Measurements from ENCODE around the gene CCDC158.
"Not testable (repeated sequence)": the region's sequence is repeated elsewhere in the genome, so short reads cannot be mapped to it uniquely, and the experiment has no call there.

Gene CCDC158

DNA sequence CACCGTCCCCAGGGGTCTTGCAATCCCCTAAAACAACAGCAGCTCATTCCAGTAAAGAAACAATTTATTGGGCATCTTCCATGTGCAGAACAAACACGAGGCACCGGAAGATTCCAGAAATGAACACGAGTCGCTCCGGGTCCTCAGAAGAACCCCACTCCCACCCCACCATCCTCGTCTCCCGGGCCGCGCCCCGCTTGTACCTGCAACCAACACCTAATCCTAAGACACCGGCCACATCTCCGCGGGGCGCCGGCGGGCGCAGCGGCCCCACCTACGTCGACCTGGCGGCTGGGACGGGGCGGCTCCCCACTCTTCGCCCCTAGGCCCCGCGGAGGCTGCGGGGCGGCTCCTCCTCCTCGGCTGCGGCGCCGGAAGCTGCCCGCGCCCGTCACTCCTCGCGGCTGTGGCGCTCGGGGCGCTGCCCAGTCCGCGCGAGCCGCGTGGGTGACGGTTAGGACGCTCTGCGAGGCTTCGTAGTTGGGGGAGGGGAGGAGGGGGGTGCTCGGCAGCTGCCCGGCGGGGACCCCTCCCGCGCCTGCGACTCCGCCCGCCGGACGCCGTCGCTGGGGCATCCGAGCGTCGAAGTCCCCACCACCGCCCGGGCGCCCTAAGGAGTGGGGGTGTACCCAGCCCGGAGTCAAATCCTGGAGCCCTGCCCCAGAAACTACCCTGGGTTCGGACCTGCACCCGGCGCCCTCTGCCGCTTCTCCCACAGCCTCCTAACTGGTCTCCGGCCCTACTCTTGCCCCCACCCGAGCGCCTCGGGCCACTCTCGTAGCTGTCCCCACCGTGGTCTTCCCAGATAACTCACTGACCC lies at the start of gene CCDC158:
Gene CCDC158 (minus strand): TSS at position 380 of the 820 bp plus-strand sequence. CDS start 17,934 bp downstream, outside the sequence.
- no peak for DNase-seq (ENCODE audit: low read depth in 1 of 2, low spot score in 1 of 2)

- no peak for DNase-seq (ENCODE audit: low read depth in 1 of 2, low spot score in 1 of 2)
Observed at GRCh38 chr4:76470532-76470931, 49.6 kb upstream of the CCDC158 start.

DNA sequence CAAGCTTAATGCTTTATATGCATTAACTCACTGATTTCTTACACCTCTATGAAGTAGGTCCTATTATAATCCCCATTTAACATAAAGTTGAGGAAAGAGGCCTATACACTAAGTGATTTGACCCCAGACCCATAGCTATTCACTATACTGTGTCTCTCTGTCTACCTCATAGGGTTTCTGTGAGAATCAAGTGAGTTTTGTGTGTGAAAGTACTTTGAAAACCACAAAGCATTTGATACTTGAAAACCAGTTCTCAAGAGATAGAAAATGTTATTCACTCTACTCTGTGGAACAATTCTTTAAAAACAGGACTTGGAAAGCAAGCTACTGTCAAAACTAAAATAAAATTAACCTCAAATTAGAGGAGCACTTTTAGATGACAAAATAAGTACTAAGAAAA lies 49.1 kb upstream of the CCDC158 start:
- DNase-seq (ENCODE audit: low read depth in 1 of 2, low spot score in 1 of 2) = no peak

DNA sequence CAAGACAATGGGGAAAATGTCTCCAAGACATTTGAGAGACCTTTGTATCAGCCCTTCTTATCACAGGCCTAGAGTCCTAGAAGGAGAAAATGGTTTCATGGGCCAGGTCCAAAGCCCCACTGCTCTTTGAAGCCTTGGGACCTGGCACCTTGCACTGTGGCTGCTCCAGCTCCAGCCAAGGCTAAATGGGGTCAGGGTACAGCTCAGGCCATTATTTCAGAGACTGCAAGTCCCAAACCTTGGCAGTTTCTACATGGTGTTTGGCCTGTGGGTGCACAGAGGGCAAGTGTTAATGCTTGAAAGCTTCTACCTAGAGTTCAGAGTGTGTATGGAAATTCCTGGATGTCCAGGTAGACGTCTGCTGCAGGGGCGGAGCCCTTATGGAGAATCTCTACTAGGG lies 42.6 kb upstream of the CCDC158 start:
- DNase-seq (ENCODE audit: low read depth in 1 of 2, low spot score in 1 of 2) = no peak

- DNase-seq (ENCODE audit: low read depth in 1 of 2, low spot score in 1 of 2) = no peak
Observed at GRCh38 chr4:76459291-76459723, 38.4 kb upstream of the CCDC158 start.

DNA sequence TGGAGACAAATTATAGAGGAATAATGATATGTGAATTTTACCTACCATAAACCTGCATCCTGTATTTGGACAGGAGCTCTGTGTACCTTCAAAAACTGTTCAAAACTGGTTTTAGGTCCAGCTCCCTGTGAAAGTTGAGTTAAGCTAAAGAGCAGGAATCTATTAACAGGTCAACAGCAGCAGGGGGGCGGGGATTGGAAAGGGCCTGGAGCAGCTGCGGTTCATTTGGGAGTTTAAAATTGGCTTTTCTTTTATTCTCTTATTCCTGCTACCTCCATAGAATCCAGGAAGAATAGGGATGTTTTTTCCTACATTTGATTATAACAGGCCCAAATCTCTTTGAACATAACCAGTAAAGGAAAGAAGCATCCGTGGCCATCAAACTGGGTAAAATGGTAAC lies 37.9 kb upstream of the CCDC158 start:
- no peak for DNase-seq (ENCODE audit: low read depth in 1 of 2, low spot score in 1 of 2)

GRCh38 chr4:76458297-76458696 lies 37.4 kb upstream of the CCDC158 start:
- DNase-seq (ENCODE audit: low read depth in 1 of 2, low spot score in 1 of 2) = no peak

DNA sequence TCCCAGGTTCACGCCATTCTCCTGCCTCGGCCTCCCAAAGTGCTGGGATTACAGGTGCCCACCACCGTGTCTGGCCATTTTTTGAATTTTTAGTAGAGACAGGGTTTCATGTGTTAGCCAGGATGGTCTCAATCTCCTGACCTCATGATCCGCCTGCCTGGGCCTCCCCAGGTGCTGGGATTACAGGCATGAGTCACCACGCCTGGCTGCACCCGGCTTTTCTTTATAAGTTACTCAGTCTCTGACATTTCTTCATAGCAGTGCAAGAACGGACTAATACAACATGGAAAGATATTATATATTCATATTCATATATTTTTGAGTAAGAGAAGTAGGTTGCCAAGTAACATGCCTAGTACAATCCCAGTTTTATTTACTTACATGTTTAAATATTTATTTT lies 36.9 kb upstream of the CCDC158 start:
- no peak for DNase-seq (ENCODE audit: low read depth in 1 of 2, low spot score in 1 of 2)

- DNase-seq (ENCODE audit: low read depth in 1 of 2, low spot score in 1 of 2) = not testable (repeated sequence)
Observed at GRCh38 chr4:76454073-76454472, 33.1 kb upstream of the CCDC158 start.

GRCh38 chr4:76453232-76453631 lies 32.3 kb upstream of the CCDC158 start:
- no peak for DNase-seq (ENCODE audit: low read depth in 1 of 2, low spot score in 1 of 2)

DNA sequence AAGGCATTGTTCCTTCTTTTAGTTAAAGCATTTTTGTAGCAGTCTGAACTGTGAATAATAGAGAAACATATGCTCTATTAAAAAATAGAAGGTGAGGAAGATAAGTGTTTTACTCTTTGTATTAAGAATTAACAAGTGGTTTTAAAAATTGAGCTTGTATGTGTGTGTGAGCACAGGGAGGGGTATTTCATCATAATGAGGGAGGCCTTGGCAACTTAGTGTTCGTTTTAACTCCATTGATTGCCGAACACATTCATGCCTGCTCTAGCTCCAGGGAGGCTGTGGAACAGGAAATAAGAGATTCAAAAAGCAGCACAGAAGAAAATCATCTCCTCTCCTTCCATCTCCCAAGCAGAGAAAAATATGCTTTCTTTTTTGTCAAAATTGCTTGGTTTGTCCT lies 28.9 kb upstream of the CCDC158 start:
- DNase-seq (ENCODE audit: low read depth in 1 of 2, low spot score in 1 of 2) = no peak

DNA sequence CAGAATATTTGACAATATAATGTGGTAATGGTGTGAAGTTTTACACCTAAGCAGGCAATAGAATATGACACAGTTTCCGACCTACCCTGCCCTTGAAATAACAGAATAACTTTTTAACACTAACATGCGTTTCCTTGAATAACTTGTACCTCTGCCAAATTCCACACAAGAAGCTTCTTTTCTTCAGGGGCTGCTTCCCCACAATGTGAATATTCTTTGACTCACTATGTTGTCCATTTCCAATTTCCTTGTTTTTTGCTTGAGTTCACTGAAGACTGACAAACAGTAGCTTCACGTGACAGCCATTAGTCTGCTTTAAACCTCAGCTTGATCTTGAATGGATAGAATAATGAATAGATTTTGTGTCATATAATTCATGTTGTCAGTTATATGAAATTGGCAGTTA lies 28.4 kb upstream of the CCDC158 start:
- DNase-seq (ENCODE audit: low read depth in 1 of 2, low spot score in 1 of 2) = no peak

DNA sequence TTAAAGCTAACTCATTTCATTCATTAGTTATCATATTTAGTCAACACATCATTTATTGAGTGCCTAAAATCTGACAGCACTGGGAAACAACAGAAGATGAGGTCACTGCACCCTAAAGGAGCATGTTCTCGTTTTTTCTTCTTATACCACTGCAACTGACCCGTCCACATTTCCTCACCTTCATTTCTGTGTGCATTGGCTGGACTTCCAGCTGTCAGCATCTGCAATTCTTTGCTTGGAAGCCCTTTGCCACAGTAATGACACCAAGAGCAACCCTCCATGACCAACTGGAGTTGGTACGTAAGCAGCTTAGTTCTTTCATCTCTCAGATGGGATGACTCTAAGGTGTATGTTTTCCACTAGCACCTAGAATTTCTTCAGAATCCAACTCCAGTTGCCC lies 27.3 kb upstream of the CCDC158 start:
- DNase-seq (ENCODE audit: low read depth in 1 of 2, low spot score in 1 of 2) = no peak

- no peak for DNase-seq (ENCODE audit: low read depth in 1 of 2, low spot score in 1 of 2)
Observed at GRCh38 chr4:76447393-76447851, 26.5 kb upstream of the CCDC158 start.

- no peak for DNase-seq (ENCODE audit: low read depth in 1 of 2, low spot score in 1 of 2)
Observed at GRCh38 chr4:76445911-76446310, 25.0 kb upstream of the CCDC158 start.

- no peak for DNase-seq (ENCODE audit: low read depth in 1 of 2, low spot score in 1 of 2)
Observed at GRCh38 chr4:76443376-76443775, 22.4 kb upstream of the CCDC158 start.

GRCh38 chr4:76442807-76443206 lies 21.9 kb upstream of the CCDC158 start:
- no peak for DNase-seq (ENCODE audit: low read depth in 1 of 2, low spot score in 1 of 2)

DNA sequence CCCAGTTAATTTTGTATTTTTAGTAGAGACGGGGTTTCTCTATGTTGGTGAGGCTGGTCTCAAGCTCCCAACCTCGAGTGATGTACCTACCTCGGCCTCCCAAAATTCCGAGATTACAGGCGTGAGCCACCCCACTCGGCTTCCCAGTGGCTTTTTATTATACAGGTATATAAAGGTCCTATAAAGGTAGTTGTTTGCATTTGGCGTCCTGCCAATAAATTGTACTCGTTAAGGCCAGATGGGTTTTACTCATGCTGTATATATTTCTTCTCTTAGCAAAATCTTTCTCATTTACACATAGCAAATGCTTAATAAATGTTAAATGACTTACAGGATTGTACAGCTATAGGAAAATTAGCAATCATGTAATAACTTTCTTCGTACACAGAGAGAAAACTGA lies 20.9 kb upstream of the CCDC158 start:
- DNase-seq (ENCODE audit: low read depth in 1 of 2, low spot score in 1 of 2) = no peak

DNA sequence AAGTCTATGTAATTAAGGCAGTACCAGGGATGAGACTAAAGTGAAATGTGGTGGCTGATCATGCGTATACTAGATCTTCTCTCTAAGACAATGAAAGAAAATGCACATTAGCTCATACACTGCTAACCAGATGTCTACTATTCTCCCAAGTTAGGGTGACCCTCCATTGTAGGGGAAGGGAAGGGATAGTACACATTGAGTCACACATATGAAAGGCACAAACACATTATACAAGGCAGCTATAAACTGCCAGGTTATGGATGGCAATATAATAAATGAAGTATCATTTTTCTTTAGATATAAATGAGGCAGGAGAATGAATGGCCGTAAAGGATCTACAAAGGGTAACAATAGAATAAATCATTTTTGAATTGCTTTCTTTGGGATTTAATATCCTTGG lies 18.6 kb upstream of the CCDC158 start:
- no peak for DNase-seq (ENCODE audit: low read depth in 1 of 2, low spot score in 1 of 2)

DNA sequence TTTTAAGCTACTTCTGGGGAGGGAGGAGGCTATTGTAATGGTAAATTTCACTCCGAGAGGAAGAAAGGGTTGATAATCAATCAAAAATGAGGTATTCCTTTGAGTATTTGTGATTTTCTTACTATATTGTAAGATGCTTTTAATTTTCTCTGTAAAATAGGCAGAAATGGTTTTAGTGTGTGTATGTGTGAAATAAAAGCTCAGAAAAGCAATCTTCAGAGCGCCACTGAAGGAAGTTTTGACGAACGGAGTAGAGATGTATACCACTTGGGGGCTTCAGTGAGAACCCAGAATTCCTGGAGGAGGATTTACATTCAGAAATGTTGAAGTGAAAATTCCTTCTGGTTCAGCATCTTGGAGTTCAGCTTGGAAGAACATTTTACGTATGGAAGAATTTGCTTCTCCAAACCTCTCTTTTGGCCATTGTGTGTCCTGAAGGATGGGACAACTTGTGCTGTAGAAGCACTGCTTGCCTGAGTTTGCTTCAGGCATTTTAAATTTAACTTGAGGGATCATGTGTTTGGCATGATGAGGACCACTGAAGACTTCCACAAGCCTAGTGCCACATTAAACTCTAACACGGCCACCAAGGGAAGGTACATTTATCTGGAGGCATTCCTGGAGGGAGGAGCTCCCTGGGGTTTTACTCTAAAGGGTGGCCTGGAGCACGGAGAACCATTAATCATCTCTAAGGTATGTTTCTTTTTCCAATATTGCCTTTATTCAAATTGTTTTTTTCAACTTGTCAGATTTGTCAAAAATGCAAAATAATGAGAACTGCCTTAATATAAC lies 14.8 kb upstream of the CCDC158 start:
- DNase-seq (ENCODE audit: low read depth in 1 of 2, low spot score in 1 of 2) = no peak

- no peak for DNase-seq (ENCODE audit: low read depth in 1 of 2, low spot score in 1 of 2)
Observed at GRCh38 chr4:76434901-76435527, 14.1 kb upstream of the CCDC158 start, which contains the start of gene SHROOM3. SHROOM3 (plus strand) TSS chr4:76435229; CDS start chr4:76436053, 824 bp downstream.
